Transverse colon (tissue), 4 donors: Measurements from ENCODE around the gene CFAP68. TPM values are rescaled to one million over a fixed set of nuclear protein-coding genes. Genes with fewer than 3 reads are reported as not detected.

ENCODE experiments used
- DNase-seq: peaks from one replicate; pipeline ENCODE4 v3.0.0-alpha.2; 2019
- H3K27ac ChIP-seq, 4 donors: fragments of 200-600 bp; sonication (generic); 2 replicates each; pipeline ENCODE4 v1.5.1; 2016 to 2018; ENCODE audit warnings: inconsistent platforms in 4 of 4
- H3K27me3 ChIP-seq: fragments of 200-600 bp; sonication (generic); 2 replicates; pipeline ENCODE4 v1.5.1; 2017; ENCODE audit warnings: inconsistent platforms
- H3K36me3 ChIP-seq, 4 donors: fragments of 200-600 bp; sonication (generic); 2 replicates each; pipeline ENCODE4 v1.5.1; 2017 to 2019; ENCODE audit warnings: inconsistent platforms in 4 of 4
- H3K4me1 ChIP-seq, 4 donors: fragments of 200-600 bp; sonication (generic); 2 replicates each; pipeline ENCODE4 v1.5.1; 2017 to 2020; ENCODE audit warnings: inconsistent platforms in 4 of 4
- H3K4me3 ChIP-seq, 4 donors: fragments of 200-600 bp; sonication (generic); 1 replicate in 1 of 4; 2 replicates in 3 of 4; pipeline versions ENCODE4 v1.5.1 to v1.6.1; 2017 to 2019; ENCODE audit warnings: inconsistent platforms in 4 of 4
- H3K9me3 ChIP-seq, 2 donors: fragments of 200-600 bp; sonication (generic); 2 replicates each; pipeline ENCODE4 v1.5.1; 2017 to 2019; ENCODE audit warnings: inconsistent platforms in 2 of 2
- CTCF ChIP-seq, 5 experiments: fragments of 200-600 bp in 3 of 5; fragments of 450-650 bp in 2 of 5; sonication (generic) in 3 of 5; IDR thresholded peaks; 1 replicate in 2 of 5; 2 replicates in 3 of 5; pipeline ENCODE4 v1.5.1; 2016 to 2017; ENCODE audit warnings: antibody characterized with exemption in 5 of 5, inconsistent platforms in 3 of 5, mild to moderate bottlenecking in 2 of 5, moderate library complexity in 1 of 5
- EP300 ChIP-seq: sonication (generic); formaldehyde crosslinking; IDR thresholded peaks from one replicate; pipeline ENCODE4 v1.6.1; 2017; ENCODE audit warnings: antibody characterized with exemption, low read depth
- POLR2A ChIP-seq: fragments of 450-650 bp; IDR thresholded peaks from one replicate; pipeline ENCODE4 v1.6.1; 2016; ENCODE audit warnings: antibody characterized with exemption, mild to moderate bottlenecking, moderate library complexity
- POLR2AphosphoS5 ChIP-seq, 3 donors: sonication (generic); formaldehyde crosslinking; IDR thresholded peaks; one replicate each; pipeline ENCODE4 v1.6.1; 2016; ENCODE audit warnings: antibody characterized with exemption in 3 of 3
- WGBS, 2 donors: methylation state at CpG; one replicate each; pipeline ENCODE4 v1.1.5; 2018; ENCODE audit warnings: low coverage in 1 of 2; 5-methylcytosine and 5-hydroxymethylcytosine counted together
- in situ Hi-C, 4 donors: fragments of 200-750 bp; cut with MboI; loops; one replicate each; pipeline versions ENCODE4 v1.15.0 to v1.15.1; 2017; ENCODE audit warnings: low sequenced_read_pairs in 3 of 4, low pct_ligation_motif_present in 1 of 4, low pct_unique_long_range_greater_than_20kb in 1 of 4
- intact Hi-C: fragments of 100-400 bp; cut with DNase I; formaldehyde crosslinking; loops from one replicate; pipeline ENCODE4 v1.15.1; 2023; ENCODE audit warnings: low total_unique reads
- total RNA-seq, 4 donors: library from RNA; depleted of rRNA; stranded (reverse); fragments of >200 nt; gene quantifications; one replicate each; pipeline ENCODE4 v1.1.0, GENCODE V29; 2016

CFAP68 gene
- 10 to 100 TPM in 2 of 4 donors, under 1 TPM in 1, not detected in 1; 0.20 to 19.8 (median 18.8) TPM for total RNA-seq

GRCh38 chr11:111878849-111879636 lies at the start of gene CFAP68, which contains the start of gene FDXACB1:
CFAP68 (plus strand) TSS chr11:111879541; CDS start chr11:111879561, 20 bp downstream.
FDXACB1 (minus strand) TSS chr11:111879165; CDS start chr11:111879132, 33 bp downstream.
- Histone ChIP-seq H3K4me1 (peaks cover 6 to 16% (median 9%) of the 10 kb centered on the region in 4 donors), H3K27ac (peak within 1 kb of the TSS; percentile 88 to 96 (median 92)), H3K4me3 (peak within 1 kb of the TSS; percentile 48 to 58 (median 49)), H3K27me3 (no peaks in the 10 kb centered on the region), H3K36me3 (no peaks in the 10 kb centered on the region), H3K9me3 (no peaks in the 10 kb centered on the region)
- TF ChIP-seq POLR2AphosphoS5 (IDR thresholded peaks at IDR 0.05) (peak; percentile 33 to 80 (median 71)), POLR2A (peak; percentile 51), EP300 (peak; percentile 21), CTCF (IDR thresholded peaks at IDR 0.05) (peak; percentile 94 to 99 (median 98))
- DNase-seq, result peak; percentile 97
- in situ Hi-C loops, result loop anchor here in 2 of 4 donors (10.0 kb wide), 3 partner anchors 46 to 206 kb away; partner anchors contain the start of genes SDHD (in 1 of the 2) and TIMM8B (in 1 of the 2)
- 1% methylated on average over 52 of the region's 55 CpGs; no CpG with 5 or more reads in 1 of the 2 donors for WGBS, 2 donors
- intact Hi-C loops, result loop anchor here (5.0 kb wide), 1 partner anchor 98 kb away; no protein-coding TSS in a partner anchor

- H3K4me1 ChIP-seq, result peaks cover 0 to 6% (median 0%) of the 10 kb centered on the region in 4 donors
- intact Hi-C loops (no loop called here), in situ Hi-C loops (no loop called here)
- H3K27me3 ChIP-seq, result no peaks in the 10 kb centered on the region
- H3K4me3 ChIP-seq, result no peak overlapping the region
- H3K36me3 ChIP-seq, result peaks cover 0 to 32% (median 11%) of the 10 kb centered on the region in 4 donors
- 85 to 87% methylated on average over 4 of the region's 4 CpGs for WGBS, 2 donors
- TF ChIP-seq EP300 (no peak), CTCF (IDR thresholded peaks at IDR 0.05) (no peak), POLR2AphosphoS5 (IDR thresholded peaks at IDR 0.05) (no peak), POLR2A (no peak)
- no peaks in the 10 kb centered on the region for H3K9me3 ChIP-seq
- no peak overlapping the region for H3K27ac ChIP-seq
- DNase-seq, result no peak
Measured at GRCh38 chr11:111833524-111833923, 45.8 kb upstream of the CFAP68 start.

- no peak for DNase-seq
- in situ Hi-C loops, result no loop called here
- H3K27me3 ChIP-seq, result no peaks in the 10 kb centered on the region
- H3K9me3 ChIP-seq, result no peaks in the 10 kb centered on the region
- WGBS, 2 donors, result 65 to 70% methylated on average over 3 of the region's 3 CpGs
- peaks cover 0 to 32% (median 14%) of the 10 kb centered on the region in 4 donors for H3K36me3 ChIP-seq
- intact Hi-C loops, result no loop called here
- TF ChIP-seq POLR2AphosphoS5 (IDR thresholded peaks at IDR 0.05), result no peak
- no peak for TF ChIP-seq POLR2A
- H3K27ac ChIP-seq, result no peak overlapping the region
- no peak overlapping the region for H3K4me3 ChIP-seq
- H3K4me1 ChIP-seq, result peaks cover 0 to 6% (median 0%) of the 10 kb centered on the region in 4 donors
Measured at GRCh38 chr11:111834432-111835163, 44.7 kb upstream of the CFAP68 start.

GRCh38 chr11:111835665-111836064 lies 43.7 kb upstream of the CFAP68 start:
- no peak overlapping the region for H3K4me3 ChIP-seq
- no peaks in the 10 kb centered on the region for H3K9me3 ChIP-seq
- 96 to 97% methylated on average over 4 to 7 of the region's 7 CpGs for WGBS, 2 donors
- in situ Hi-C loops, result no loop called here
- H3K27ac ChIP-seq, result no peak overlapping the region
- DNase-seq, result no peak
- TF ChIP-seq EP300 (no peak), CTCF (IDR thresholded peaks at IDR 0.05) (no peak), POLR2AphosphoS5 (IDR thresholded peaks at IDR 0.05) (no peak), POLR2A (no peak)
- H3K4me1 ChIP-seq, result peaks cover 0 to 6% (median 0%) of the 10 kb centered on the region in 4 donors
- H3K36me3 ChIP-seq, result peaks cover 0 to 32% (median 13%) of the 10 kb centered on the region in 4 donors
- H3K27me3 ChIP-seq, result no peaks in the 10 kb centered on the region
- intact Hi-C loops, result no loop called here
